NCI-H146 treated with DMSO at 0.1 percent for 48 hours (cell line): Measurements from ENCODE around the gene SYT8.

Experiments
- DNase-seq: peaks from one replicate; lab custom pipeline; 2025; ENCODE audit not compliant: unreplicated experiment; lab: John Stamatoyannopoulos, UW

Gene SYT8

GRCh38 chr11:1831338-1832210, 3.2 kb upstream of the SYT8 start:
- DNase-seq: no peak

GRCh38 chr11:1832211-1832919, 2.4 kb upstream of the SYT8 start:
- no peak for DNase-seq

DNA sequence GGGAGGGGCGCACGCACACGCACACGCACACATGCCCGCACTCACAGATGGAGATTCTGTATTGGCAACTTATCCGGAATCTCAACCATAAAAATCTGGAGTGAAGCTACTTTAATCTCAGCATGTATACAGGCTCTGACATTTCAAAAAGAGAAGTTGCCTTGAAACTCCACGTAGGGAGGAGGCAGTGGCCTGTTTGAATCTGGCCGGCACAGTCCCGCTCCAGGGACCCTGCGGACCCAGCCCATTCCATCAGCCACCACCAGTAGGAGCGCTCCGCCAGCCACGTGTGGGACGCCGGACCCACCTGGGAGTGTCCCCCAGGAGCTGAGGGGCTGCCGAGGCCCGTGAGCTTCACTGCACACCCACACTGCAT, 1.9 kb upstream of the SYT8 start:
- DNase-seq: no peak

DNA sequence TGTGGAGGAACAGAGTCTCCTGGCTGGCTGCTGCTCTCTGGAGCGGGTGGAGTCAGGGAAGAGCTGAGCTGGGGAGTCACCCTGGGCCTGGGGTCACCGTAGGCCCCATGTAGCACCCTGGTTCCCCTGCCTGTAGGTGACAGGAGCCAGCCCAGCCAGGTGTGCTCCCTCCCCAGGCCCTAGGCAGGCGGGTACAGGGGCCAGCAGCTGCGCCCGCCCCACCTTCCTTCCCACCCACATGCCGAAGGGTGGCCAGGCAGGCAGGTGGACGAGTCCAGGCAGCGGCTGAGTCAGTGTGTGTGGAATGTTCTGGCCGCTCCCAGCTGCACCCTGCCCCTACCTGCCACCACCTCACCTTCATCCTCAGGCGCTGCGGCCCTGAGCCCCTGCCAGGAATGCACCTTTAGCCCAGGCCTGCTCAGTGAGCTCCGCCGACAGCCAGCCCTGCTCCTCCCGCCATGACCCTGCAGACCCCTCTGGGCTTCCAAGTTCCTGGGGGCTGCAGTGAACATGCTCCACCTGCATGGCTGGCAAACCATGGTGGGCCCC, 654 bp upstream of the SYT8 start:
- no peak for DNase-seq

GRCh38 chr11:1835671-1836010, 851 bp downstream of the SYT8 start:
- DNase-seq: no peak

DNA sequence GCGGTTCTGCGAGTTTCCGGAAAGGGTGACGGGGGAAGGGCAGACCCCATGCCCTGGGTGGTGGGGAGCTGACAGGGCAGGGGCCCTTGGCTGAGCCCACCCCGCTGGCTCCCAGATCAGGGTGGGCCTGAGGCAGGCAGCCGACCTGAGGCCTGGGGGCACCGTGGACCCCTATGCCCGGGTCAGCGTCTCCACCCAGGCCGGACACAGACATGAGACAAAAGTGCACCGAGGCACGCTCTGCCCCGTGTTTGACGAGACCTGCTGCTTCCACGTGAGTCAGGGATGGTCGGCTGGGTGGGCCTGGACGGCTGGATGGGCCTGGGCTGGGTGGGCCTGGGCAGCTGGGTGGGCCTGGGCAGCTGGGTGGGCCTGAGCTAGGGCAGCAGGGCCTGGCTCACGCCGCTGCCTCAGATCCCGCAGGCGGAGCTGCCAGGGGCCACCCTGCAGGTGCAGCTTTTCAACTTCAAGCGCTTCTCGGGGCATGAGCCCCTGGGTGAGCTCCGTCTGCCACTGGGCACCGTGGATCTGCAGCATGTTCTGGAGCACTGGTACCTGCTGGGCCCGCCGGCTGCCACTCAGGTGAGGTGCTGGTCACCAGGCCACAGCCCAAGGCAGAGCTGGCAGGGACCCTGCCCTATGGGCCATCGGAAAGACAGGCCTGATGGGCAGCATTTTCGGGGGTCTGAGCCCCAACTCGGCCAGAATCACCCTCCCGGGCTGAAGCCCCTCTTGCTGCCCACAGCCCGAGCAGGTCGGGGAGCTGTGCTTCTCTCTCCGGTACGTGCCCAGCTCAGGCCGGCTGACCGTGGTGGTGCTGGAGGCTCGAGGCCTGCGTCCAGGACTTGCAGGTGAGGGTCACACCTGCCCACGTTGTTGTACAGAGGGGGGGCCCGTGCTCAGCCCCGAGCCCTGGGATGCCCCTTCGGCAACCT, 1.5 kb downstream of the SYT8 start:
- DNase-seq: no peak

DNA sequence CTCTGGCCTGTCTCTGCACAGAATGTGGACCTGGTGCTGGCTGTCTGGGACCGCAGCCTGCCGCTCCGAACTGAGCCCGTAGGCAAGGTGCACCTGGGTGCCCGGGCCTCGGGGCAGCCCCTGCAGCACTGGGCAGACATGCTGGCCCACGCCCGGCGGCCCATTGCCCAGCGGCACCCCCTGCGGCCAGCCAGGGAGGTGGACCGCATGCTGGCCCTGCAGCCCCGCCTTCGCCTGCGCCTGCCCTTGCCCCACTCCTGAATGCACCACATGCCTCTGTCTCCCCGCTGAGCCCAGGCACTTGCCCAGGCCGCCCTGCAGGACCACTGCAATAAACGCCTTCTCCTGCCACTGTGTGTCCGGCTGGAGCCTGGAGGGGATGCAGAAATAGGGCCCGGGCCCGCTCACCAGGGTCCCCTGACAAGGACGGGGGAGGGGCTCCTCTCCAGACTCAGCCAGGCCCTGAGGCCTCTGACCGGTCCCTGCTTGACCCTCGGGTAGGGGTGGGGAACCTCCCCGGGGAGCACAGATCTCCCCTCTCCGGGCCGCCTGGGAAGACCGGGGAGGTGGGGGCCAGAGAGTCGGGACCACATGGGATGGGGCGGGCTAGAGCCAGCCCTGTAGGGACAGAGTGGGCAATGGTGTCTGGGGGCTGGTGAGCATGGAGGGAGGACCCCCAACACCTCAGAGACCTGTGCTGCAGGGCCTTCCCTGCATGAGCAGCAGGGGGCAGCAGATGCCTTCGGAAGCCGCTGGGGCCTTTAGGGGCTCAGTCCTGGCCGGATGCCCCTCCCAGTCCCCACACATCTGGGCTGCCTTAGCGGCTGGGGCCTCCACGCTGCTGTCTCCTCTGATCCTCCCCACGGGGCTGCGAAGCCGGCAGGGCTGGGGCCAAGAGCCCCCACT, 2.6 kb downstream of the SYT8 start:
- no peak for DNase-seq

DNA sequence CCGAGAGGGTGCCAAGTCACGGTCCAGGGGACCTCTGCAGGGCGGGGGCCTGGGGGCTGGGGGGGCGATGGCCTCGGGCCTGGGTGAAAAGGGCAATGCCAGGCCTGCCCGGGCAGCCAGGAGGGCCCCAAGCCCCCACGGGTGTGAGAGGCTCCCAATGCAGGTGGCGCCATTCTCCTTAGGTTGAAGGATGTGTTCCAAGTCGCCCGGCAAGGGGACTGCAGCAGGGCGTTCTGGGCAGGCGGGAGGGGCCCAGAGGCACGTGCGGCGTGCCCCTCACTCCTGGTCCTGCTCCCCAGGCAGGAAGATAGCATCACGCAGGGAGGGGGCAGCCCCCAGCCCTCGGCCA, 3.3 kb downstream of the SYT8 start:
- DNase-seq: no peak

DNA sequence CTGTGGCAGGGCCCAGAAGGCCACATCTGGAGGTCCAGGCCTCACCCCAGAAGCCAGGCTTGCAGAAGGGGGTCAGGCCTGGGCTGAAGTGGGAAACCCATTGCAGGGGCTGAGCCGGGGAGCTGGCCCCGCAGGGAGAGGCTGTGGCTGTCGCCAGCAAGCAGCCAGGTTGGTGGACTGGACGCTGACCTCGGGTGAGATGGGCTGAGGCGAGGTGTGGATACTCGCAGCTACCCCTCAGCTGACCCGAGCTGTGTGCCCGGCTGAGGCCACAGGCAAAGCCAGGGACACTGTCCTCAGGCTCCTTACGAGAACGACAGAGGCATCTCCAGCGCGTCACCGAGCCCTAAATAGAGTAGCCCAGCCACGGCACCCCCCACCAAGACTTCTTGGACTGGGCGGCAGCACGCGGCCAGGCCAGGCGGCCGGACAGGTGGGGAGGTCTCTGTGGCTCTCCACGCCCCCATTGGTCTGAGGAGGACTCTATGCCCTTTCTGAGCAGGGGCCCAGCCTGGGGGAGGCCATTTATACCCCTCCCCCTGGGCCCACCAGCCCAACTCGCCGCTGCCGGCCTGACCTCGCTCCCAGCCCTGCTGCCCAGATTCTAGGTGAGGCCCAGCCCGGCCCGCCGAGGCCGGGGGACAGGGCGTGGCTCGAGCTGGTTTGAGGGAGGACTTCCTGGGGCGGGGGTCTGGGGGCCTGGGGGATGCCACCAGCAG, 3.8 kb downstream of the SYT8 start, which contains the start of gene TNNI2:
Gene TNNI2, plus strand, starts transcription at position 556 of the 719 bp plus-strand sequence. CDS start 716 bp downstream, outside the sequence.
- no peak for DNase-seq

- DNase-seq: no peak
Observed at GRCh38 chr11:1839204-1839923, 4.6 kb downstream of the SYT8 start.

DNA sequence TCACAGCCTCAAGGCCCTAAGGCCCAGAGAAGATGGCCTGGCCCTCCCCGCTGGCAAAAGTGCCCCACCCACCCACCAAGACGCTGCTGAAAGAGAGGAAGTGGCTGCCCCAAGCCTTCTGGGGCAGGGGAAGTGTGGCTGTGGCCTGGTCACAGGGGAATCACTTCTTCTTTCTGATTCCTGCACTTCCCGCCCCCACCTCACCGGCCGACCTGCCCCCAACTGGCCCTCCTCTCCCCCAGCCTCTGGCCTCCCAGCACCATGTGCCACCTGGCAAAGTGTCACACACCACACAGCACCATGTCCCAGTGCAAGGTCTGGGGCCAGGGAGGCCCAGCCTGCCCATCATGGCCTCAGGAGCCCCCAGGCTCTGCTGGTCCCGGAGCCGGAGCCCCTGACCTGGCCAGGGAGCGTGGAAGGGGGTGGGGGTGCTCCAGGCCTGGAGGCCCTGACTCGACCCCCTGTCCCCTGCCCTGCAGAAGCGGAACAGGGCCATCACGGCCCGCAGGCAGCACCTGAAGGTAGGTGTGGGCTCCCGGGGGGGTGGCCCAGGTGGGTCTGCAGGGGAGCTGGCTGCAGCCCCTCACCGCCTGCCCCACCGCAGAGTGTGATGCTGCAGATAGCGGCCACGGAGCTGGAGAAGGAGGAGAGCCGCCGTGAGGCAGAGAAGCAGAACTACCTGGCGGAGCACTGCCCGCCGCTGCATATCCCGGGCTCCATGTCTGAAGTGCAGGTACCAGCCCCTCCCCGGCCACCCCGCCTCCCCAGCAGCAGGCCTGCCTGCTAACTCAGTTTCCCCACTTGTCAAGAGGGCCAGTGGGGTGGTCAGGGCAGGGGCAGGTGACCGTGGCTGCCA, 5.4 kb downstream of the SYT8 start:
- DNase-seq: no peak

DNA sequence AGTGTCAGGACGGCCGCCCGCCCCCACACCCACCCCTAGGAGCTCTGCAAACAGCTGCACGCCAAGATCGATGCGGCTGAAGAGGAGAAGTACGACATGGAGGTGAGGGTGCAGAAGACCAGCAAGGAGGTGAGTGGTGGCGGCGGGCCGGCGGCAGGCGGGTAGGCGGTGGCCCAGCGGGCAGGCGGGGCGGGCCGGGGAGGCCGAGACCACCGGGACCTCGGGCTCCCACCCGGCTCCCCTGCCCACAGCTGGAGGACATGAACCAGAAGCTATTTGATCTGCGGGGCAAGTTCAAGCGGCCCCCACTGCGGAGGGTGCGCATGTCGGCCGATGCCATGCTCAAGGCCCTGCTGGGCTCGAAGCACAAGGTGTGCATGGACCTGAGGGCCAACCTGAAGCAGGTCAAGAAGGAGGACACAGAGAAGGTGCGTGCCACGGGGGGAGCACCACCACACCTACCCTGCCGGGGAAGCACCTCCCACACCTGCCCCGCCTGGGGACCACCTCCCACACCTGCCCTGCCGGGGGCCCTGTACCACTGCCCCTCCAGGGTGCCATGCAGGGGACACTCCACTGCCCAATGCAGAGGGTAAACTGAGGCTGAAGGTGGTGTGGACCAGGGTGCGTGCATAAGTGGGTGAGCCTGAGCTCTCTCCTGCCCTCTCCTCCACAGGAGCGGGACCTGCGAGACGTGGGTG, 6.1 kb downstream of the SYT8 start:
- DNase-seq: no peak

DNA sequence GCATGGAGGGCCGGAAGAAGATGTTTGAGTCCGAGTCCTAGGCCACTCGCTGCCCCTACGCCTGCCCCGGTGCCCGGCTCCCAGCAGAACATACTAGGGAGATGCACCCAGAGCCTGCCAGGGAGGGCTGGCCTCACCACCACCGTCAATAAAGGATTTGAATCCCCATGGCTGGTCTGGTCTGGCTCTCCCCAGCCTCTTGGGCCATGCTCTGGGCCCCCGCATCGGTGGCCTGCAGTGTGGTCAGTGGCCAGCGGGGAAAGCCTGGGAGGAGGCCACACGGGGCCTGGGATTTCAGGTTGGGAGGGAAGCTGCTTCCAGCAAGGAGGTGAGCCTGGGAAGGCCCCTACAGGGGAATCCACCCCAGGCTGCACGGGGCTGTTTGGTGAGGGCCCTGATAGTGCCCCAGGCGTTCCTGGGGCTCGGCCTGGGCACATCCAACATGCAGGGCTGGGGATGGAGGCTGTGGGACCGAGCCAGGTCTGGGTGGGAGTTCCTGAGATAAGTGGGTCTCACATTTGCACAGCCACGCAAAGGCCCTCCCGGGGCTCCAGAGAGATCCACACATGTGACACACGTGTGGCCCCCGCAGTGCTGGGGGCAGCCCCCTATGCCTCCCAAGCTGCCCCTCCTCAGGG, 6.8 kb downstream of the SYT8 start:
- DNase-seq: no peak

DNA sequence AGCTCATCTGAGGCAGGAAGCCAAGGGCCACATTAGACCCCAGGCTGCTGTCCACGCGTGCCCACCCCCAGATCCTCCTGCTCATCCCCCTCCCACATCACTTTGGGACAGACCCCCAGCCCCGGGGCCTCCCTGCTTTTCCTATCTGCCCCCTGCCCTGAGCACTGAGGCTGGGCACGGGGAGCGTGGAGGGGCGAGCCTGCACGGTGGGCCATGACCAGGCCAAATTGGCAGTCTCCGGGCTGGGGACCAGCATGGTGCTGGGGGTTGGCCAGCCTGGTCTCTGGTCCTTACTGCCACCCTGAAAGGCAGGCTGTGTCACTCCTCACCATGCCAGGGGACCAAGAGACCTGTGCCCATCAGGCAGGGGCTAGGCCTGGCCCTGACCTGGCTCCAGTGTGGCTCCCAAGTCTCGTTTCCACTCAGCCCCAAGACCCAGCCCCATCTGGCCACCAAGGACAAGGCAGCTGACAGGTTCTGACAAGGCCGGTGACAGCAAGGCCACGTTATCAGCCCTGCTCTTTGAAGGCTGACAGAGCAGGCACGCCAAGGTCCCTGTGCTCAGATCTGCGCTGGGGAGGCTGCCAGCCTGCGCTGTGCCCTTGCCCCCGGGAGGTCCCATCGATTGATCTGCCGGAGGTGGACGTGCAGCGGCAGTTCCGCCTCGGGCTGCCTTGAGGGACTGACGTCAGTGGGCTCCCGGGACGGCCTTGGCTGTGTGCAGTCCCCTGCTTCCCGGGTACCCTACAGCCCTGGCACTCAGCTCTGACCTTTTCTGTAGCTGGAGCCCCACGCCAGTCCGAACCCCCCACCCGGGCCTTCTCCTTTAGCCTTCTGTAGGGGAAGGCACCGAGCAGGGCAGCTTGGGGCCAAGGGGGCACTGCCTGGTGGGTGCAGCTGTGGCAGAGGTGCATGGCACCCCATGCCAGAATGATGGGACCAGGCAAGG, 7.6 kb downstream of the SYT8 start:
- no peak for DNase-seq

GRCh38 chr11:1843098-1843473, 8.3 kb downstream of the SYT8 start:
- DNase-seq: no peak

GRCh38 chr11:1843796-1844195, 9.0 kb downstream of the SYT8 start:
- DNase-seq: no peak
